Glomerular visceral epithelial cell (primary cell): ENCODE data around the gene TRANK1.
"Not testable (repeated sequence)": the region's sequence is repeated elsewhere in the genome, so short reads cannot be mapped to it uniquely, and the experiment has no call there.

Source experiments
- DNase-seq: peaks from one replicate; pipeline ENCODE4 v3.0.0-alpha.2; 2016; ENCODE audit errors: extremely low spot score

Gene TRANK1

DNA sequence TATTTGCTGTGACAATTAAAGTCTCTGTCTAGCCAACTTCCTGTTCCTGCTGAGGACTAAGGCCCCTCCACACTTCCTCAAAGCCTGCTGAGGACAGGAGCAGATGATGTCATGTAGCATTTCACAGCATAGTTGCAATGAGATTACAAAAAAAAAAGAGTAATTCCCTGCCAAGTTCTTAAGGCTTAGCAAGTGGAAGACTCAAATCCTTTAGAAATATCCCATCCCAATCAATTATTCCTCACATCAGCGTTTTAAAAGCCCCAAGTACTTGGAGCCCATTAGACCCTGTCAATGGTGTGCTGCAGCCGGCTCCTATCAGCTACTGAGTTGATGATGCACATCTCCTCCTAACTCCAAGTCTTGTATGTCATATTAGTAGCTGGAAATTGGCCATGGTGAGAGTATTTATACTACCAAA, 51.7 kb downstream of the TRANK1 start:
- peak; percentile 49 for DNase-seq

DNA sequence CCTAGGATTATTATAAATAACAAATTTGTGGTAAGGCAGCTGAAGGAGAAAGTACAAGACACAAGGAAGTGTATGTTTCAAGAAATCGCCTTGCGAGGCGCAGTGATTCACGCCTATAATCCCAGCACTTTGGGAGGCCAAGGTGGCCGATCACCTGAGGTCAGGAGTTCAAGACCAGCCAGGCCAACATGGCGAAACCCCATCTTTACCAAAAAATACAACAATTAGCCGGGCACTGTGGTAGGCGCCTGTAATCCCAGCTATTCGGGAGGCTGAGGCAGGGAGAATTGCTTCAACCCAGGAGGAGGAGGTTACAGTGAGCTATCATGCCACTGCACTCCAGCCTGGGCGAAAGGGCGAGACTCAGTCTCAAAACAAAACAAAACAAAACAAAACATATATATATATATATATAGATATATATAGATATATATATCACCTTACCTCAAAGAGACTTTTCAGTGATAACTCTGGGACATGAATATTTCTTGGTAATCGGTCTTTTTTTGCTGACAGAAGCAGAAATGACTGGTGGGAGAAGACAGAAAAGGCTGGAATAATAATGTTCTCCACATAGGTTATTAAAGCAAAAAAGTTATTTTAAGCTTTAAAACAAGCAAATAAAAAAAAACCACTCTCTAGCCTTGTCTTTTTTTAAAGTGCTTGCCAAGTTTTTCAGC, 52.3 kb downstream of the TRANK1 start:
- no peak for DNase-seq

DNA sequence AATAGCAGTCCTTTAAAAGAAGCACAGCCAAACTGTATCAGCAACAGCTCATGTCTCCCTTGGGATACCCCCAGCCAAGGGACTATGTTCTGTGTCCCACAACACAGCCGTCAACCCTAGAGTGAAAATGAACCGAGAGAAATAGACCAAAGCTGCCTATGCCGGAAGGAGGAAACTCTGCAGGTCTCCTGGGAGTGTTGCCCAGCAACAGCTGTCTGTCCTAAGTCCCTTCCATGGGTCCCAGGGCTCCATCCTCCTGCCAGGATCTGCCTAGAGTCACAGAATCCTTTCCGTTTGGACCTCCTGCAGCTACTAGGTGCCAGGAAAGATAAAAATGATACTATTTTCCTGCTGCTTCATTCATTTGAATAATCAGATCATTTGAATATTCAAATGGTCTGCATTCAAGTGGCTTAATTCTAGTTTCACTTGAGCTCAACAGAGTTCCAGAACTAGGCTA, 53.1 kb downstream of the TRANK1 start:
- DNase-seq = no peak

DNA sequence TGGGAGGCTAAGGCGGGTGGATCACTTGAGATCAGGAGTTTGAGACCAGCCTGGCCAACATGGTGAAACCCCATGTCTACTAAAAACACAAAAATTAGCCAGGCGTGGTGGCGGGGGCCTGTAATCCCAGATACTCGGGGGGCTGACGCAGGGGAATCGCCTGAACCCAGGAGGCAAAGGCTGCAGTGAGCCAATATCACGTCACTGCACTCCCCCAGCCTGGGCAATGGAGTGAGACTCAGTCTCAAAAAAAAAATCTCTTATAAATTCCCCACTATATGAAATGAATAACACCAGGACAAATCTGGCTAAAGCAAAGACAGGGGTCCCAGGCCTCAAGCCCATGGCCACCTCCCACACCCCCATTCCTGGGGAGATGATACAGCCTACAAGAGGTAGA, 53.8 kb downstream of the TRANK1 start:
- not testable (repeated sequence) for DNase-seq

DNA sequence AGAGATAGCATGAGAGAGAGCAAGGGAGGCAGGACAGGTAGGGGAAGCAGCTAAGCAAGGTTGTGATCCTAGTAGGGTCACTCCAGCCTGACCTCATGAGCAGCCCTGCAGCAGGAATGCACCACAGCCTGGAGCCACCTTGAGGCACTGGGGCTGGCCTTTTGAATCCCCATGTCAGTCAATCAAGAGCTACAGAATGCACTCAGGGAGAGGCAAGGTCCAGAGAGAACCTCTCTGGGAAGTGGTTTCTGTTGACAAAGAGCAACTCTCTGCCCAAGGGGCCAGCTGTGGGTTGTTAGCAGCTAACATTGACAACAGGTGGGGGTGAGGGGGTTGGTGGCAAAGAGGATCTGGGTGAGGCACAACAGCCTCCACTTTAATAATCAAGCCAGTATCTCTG, 54.6 kb downstream of the TRANK1 start:
- no peak for DNase-seq

GRCh38 chr3:36881735-36882134, 63.1 kb downstream of the TRANK1 start:
- no peak for DNase-seq

- DNase-seq = not testable (repeated sequence)
Observed at GRCh38 chr3:36879842-36880241, 65.0 kb downstream of the TRANK1 start.

DNA sequence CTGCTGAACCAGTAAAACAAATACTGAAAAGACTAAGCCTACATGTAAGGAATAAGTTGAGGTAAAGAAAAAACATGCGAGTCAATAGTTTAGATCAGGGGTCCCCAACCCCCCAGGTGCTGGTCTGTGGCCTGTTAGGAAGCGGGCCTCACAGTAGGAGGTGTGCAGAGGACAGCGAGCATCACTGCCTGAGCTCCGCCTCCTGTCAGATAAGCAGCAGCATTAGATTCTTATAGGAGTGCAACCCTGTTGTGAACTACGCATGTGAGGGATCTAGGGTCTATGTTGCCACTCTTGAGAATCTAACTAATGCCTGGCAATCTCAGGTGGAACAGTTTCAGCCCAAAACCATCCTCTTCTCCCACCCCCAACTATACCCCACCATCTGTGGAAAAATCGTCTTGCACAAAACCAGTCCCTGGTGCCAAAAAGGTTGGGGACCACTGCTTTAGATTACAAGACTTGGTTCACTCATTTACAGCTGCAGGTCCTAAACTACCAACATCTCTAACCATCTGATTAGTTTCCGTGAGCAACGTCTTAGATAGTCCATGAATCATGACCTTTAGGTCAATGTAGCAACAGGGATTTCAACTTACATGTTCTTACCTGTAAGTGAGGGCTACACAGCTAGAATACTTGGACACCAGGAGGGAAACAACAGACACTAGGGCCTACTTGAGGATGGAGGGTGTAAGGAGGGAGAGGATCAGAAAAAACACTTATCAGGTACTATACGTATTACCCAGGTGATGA, 66.7 kb downstream of the TRANK1 start:
- DNase-seq = no peak

GRCh38 chr3:36876181-36876936, 68.5 kb downstream of the TRANK1 start:
- no peak for DNase-seq

- DNase-seq = no peak
Observed at GRCh38 chr3:36875397-36875796, 69.5 kb downstream of the TRANK1 start.

GRCh38 chr3:36874424-36874823, 70.4 kb downstream of the TRANK1 start:
- no peak for DNase-seq

GRCh38 chr3:36871379-36872126, 73.3 kb downstream of the TRANK1 start:
- DNase-seq = no peak

DNA sequence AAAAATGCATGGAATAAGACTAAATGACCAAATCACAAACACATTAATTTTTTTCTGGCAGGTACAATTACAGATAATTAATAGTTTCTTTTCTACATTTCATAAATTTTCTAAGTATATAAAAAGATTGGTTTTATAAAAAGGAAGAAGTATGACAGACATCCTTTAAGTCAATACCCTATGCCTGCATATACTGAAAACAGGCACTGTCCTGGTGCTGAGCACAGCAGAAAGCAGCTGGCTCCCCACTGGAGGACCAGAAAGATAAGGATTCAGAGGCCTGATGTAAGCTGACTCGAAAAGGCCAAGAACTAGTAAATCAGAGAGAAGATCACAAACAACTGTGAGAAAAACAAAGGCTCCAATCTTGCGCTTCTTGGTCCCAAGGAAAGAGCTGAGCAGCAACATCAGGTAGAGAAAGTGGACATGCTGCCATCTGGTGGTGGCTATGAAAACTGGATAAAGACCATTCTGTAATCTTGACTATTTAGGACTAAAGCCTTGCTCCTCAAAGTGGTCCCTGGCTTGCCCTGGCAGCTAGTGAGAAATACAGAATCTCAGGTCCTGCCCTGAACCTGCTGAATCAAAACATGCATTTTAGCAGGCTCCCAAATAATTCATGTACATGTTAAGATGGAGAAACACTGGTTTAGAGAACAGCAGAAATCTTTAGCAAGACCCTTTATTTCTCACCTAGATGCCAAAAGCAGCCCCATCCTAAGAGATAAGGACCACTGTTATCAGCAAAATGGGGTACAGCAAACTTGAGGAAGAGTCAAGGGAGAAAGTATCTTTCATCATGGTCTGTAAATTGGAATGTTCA, 76.0 kb downstream of the TRANK1 start:
- DNase-seq = peak; percentile 57

GRCh38 chr3:36867810-36868209, 77.0 kb downstream of the TRANK1 start:
- no peak for DNase-seq

DNA sequence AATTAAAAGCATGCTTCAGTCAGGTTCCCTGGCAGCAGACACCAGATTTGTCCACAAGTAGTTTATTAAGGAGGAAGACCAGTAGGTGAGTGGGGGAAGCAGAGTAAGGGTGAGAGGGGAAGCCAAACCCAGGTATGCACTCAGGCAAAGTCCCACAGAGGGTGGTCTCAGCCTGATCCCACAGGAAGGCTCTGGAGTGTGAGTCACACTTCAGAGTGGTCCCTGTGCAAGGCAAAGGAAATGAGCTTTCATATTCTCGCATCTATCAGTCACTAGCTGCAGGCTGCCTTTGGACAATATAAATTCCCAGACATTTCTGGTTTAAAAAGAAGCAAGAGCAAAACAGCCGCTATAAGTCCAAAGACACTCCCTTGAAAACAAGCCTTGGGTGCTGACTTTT, 78.5 kb downstream of the TRANK1 start:
- peak; percentile 56 for DNase-seq

DNA sequence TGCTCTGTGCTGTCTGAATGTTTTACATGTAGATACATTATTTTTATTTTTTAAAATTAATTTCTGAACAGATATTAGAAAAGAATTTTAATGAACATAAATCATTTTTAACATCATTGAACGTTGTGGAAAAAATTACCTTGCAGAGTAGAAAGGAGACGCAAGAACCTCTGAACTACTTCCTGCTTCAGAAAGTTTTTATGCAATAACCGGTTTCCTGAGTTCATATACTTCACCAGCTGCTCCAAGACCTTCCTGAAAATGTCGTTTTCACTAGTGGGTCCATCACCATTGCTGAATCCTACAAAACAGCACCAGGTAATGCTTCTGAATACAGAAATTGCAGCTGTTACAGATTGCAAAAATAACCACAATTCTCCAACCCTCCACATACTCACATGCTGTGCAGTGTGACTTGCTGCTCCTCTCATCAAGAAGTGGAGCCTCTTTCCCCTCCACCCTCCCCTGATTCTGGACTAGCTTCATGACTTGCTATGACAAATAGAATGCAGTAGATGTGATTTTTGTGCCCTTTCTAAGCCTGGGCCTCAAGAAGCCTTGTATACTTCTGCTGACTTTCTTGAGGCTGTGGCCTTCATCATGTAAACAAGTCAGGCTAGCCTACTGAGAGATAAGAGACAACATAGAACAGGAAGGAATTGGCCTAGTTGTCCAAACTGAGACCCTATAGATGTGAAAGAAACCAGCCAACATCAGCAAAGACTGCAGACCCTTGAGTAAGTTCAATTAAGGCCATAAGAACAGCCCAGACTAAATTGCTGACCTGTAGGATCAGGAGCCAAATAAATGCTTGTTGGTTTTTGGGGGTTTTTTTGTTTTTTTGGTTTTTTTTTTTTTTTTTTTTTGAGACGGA, 80.4 kb downstream of the TRANK1 start:
- DNase-seq = no peak

- no peak for DNase-seq
Observed at GRCh38 chr3:36862076-36862755, 82.6 kb downstream of the TRANK1 start.

- DNase-seq = no peak
Observed at GRCh38 chr3:36859494-36859893, 85.4 kb downstream of the TRANK1 start.

GRCh38 chr3:36852071-36852470, 92.8 kb downstream of the TRANK1 start:
- DNase-seq = no peak
